Colonic mucosa (tissue), 4 donors: ENCODE data around the gene ZFPM1. TPM values are rescaled to one million over a fixed set of nuclear protein-coding genes. Genes with fewer than 3 reads are reported as not detected.

ENCODE experiments used
- DNase-seq: peaks from one replicate; pipeline ENCODE4 v3.0.0-alpha.2; 2020
- H3K27ac ChIP-seq: fragments of 200-600 bp; one replicate; pipeline ENCODE4 v1.8.0; 2021
- H3K27me3 ChIP-seq: fragments of 200-600 bp; one replicate; pipeline ENCODE4 v1.8.0; 2021
- H3K36me3 ChIP-seq: fragments of 200-600 bp; one replicate; pipeline ENCODE4 v1.8.0; 2021
- H3K4me1 ChIP-seq: fragments of 200-600 bp; one replicate; pipeline ENCODE4 v1.8.0; 2021; ENCODE audit warnings: mild to moderate bottlenecking
- H3K4me3 ChIP-seq: fragments of 200-600 bp; one replicate; pipeline ENCODE4 v1.8.0; 2021
- H3K9ac ChIP-seq, 2 donors: one replicate each; pipeline ENCODE4 v1.7.0; 2013; ENCODE audit warnings: control low read depth in 2 of 2, low read depth in 2 of 2, low read length in 2 of 2
- H3K9me3 ChIP-seq: fragments of 200-600 bp; one replicate; pipeline ENCODE4 v1.8.0; 2021
- CTCF ChIP-seq: fragments of 200-600 bp; IDR thresholded peaks from one replicate; pipeline ENCODE4 v1.8.0; 2022; ENCODE audit warnings: antibody characterized with exemption, mild to moderate bottlenecking
- intact Hi-C: fragments of 100-400 bp; cut with DNase I; formaldehyde crosslinking; loops from one replicate; pipeline ENCODE4 v1.14.1; 2022
- total RNA-seq, 2 donors: library from RNA; stranded (reverse); fragmentation: NEBNext Ultra II Directional in 1 of 2; extraction: Animal tissue kit (Norgen Biotek cat#: 25700) in 1 of 2; gene quantifications; one replicate each; pipeline ENCODE4 v1.2.1, GENCODE V29; 2021
- donor health status: healthy.
- donor health status: DM: no; HTN: no; CAD: no.
- donor health status: DM: no; HTN: no; CAD: no.

ZFPM1 gene
- total RNA-seq, 2 donors from 2014 or later, result 6.6 to 12.5 TPM

- Histone ChIP-seq H3K36me3 (no peaks in the 10 kb centered on the region), H3K9me3 (no peaks in the 10 kb centered on the region), H3K27me3 (peaks cover 7% of the 10 kb centered on the region), H3K4me1 (no peaks in the 10 kb centered on the region), H3K27ac (no peak overlapping the region), H3K4me3 (no peak overlapping the region), H3K9ac (no peak overlapping the region)
- intact Hi-C loops, result no loop called here
- TF ChIP-seq CTCF, result no peak
- DNase-seq, result no peak
Observed at GRCh38 chr16:88549671-88550245, 96.7 kb downstream of the ZFPM1 start.

GRCh38 chr16:88550246-88550661 lies 97.2 kb downstream of the ZFPM1 start:
- H3K4me1 ChIP-seq, result no peaks in the 10 kb centered on the region
- peaks cover 7% of the 10 kb centered on the region for H3K27me3 ChIP-seq
- no peak overlapping the region for H3K4me3 ChIP-seq
- no peak overlapping the region for H3K27ac ChIP-seq
- intact Hi-C loops, result no loop called here
- no peaks in the 10 kb centered on the region for H3K36me3 ChIP-seq
- H3K9ac ChIP-seq, result no peak overlapping the region
- DNase-seq, result no peak
- no peaks in the 10 kb centered on the region for H3K9me3 ChIP-seq
- no peak for TF ChIP-seq CTCF

- peaks cover 10% of the 10 kb centered on the region for H3K27me3 ChIP-seq
- H3K9ac ChIP-seq, result no peak overlapping the region
- no peak for TF ChIP-seq CTCF
- no peak for DNase-seq
- no peak overlapping the region for H3K27ac ChIP-seq
- no peaks in the 10 kb centered on the region for H3K9me3 ChIP-seq
- no peak overlapping the region for H3K4me3 ChIP-seq
- H3K36me3 ChIP-seq, result no peaks in the 10 kb centered on the region
- no peaks in the 10 kb centered on the region for H3K4me1 ChIP-seq
- intact Hi-C loops, result no loop called here
Observed at GRCh38 chr16:88552166-88552565, 99.1 kb downstream of the ZFPM1 start.

- H3K27me3 ChIP-seq, result peaks cover 9% of the 10 kb centered on the region
Observed at GRCh38 chr16:88552815-88553214, 99.7 kb downstream of the ZFPM1 start.

GRCh38 chr16:88553739-88554138 lies 100.7 kb downstream of the ZFPM1 start:
- Histone ChIP-seq H3K9me3 (no peaks in the 10 kb centered on the region), H3K4me3 (no peak overlapping the region), H3K27ac (no peak overlapping the region), H3K27me3 (peaks cover 3% of the 10 kb centered on the region), H3K4me1 (no peaks in the 10 kb centered on the region), H3K9ac (no peak overlapping the region), H3K36me3 (no peaks in the 10 kb centered on the region)
- intact Hi-C loops, result no loop called here
- no peak for DNase-seq
- no peak for TF ChIP-seq CTCF

More at GRCh38 chr16:88552815-88553214, 99.7 kb downstream of the ZFPM1 start:
- Histone ChIP-seq H3K9ac (no peak overlapping the region), H3K9me3 (no peaks in the 10 kb centered on the region), H3K27ac (no peak overlapping the region), H3K36me3 (no peaks in the 10 kb centered on the region), H3K4me1 (no peaks in the 10 kb centered on the region), H3K4me3 (no peak overlapping the region)
- intact Hi-C loops, result no loop called here
- DNase-seq, result no peak
- TF ChIP-seq CTCF, result no peak
